Aorta (tissue), 5 donors: ENCODE measurements around the gene TNFAIP8L2. TPM values are rescaled to one million over a fixed set of nuclear protein-coding genes. Genes with fewer than 3 reads are reported as not detected.

Experiments
- ATAC-seq: fragments of 200-7000 bp; cut with Tn5 transposase; one replicate; pipeline ENCODE4 v1.9.1; 2022; ENCODE audit warnings: moderate library complexity; ENCODE audit not compliant: low FRiP score
- DNase-seq, 2 donors: peaks; one replicate each; pipeline ENCODE4 v3.0.0-alpha.2; 2020
- H3K27ac ChIP-seq, 2 donors: one replicate each; pipeline ENCODE4 v1.5.1; 2013; ENCODE audit warnings: low read length in 2 of 2, mild to moderate bottlenecking in 2 of 2, moderate library complexity in 2 of 2, control low read depth in 1 of 2, inconsistent platforms in 1 of 2, low read depth in 1 of 2
- H3K27me3 ChIP-seq, 2 donors: one replicate each; pipeline ENCODE4 v1.6.1; 2013; ENCODE audit warnings: control low read depth in 1 of 2, low read length in 1 of 2, mild to moderate bottlenecking in 1 of 2, moderate library complexity in 1 of 2; ENCODE audit not compliant: insufficient read depth in 2 of 2, control insufficient read depth in 1 of 2
- H3K36me3 ChIP-seq, 2 donors: one replicate each; pipeline ENCODE4 v1.6.1; 2013; ENCODE audit warnings: control low read depth in 1 of 2, low read length in 1 of 2, mild to moderate bottlenecking in 1 of 2; ENCODE audit not compliant: insufficient read depth in 2 of 2, control insufficient read depth in 1 of 2
- H3K4me1 ChIP-seq, 2 donors: one replicate each; pipeline ENCODE4 v1.6.1; 2013; ENCODE audit warnings: low read length in 2 of 2, control low read depth in 1 of 2, mild to moderate bottlenecking in 1 of 2, moderate library complexity in 1 of 2; ENCODE audit not compliant: insufficient read depth in 2 of 2, control insufficient read depth in 1 of 2
- H3K4me3 ChIP-seq, 2 donors: one replicate each; pipeline ENCODE4 v1.5.1; 2013; ENCODE audit warnings: low read length in 2 of 2, control low read depth in 1 of 2, mild to moderate bottlenecking in 1 of 2
- H3K9me3 ChIP-seq: one replicate; pipeline ENCODE4 v1.6.1; 2013; ENCODE audit warnings: mild to moderate bottlenecking, low read length; ENCODE audit not compliant: control insufficient read depth
- WGBS, 2 donors: extraction: QIAGEN DNeasy Blood & Tissue Kit; methylation state at CpG; one replicate each; pipeline ENCODE4 v1.1.7; 2013; 5-methylcytosine and 5-hydroxymethylcytosine counted together
- intact Hi-C, 2 donors: fragments of 100-400 bp; cut with DNase I; formaldehyde crosslinking; loops; one replicate each; pipeline versions ENCODE4 v1.14.2 to v1.15.0; 2022
- polyA plus RNA-seq, 2 donors: library from polyadenylated mRNA; stranded (reverse); fragments of 200-250 nt; gene quantifications; one replicate each; pipeline ENCODE4 v1.2.3, GENCODE V29; 2013
- total RNA-seq, 2 donors: library from RNA; stranded (reverse); fragmentation: NEBNext Ultra II Directional; extraction: Animal tissue kit (Norgen Biotek cat#: 25700); gene quantifications; one replicate each; pipeline ENCODE4 v1.2.1, GENCODE V29; 2021
- donor health status: healthy with polysubstance abuse.
- donor health status: Bipolar disorder and iron deficiency.
- donor health status: DM: no; HTN: no; CAD: no.
- donor health status: DM: no; HTN: no; CAD: no.
- donor health status: DM: yes; HTN: yes; CAD: no.

TNFAIP8L2 gene
- total and polyA plus RNA-seq, 4 donors = 4.1 to 7.1 (median 4.1) TPM

DNA sequence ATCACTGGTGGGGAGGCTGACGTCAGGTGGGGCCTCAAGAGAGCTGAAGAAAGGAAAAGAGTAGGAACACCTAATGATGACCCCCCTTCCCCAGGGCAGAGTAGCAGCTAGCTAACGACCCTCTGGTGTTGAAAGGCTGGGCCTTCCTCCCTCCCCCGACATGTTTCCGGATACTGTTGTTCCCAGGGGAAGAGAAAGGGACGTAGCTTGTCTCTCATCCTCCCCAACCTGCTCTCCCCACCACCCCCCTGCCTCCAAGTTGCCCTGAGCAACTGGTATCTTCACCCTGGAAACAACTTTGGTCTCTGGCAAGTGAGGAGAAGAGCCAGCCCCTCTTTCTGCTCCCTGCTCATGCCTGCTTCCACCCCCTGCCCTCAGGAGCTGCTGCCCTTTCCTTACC lies 12.5 kb upstream of the TNFAIP8L2 start:
- no peak for ATAC-seq
- no peaks in the 10 kb centered on the region for H3K36me3 ChIP-seq

DNA sequence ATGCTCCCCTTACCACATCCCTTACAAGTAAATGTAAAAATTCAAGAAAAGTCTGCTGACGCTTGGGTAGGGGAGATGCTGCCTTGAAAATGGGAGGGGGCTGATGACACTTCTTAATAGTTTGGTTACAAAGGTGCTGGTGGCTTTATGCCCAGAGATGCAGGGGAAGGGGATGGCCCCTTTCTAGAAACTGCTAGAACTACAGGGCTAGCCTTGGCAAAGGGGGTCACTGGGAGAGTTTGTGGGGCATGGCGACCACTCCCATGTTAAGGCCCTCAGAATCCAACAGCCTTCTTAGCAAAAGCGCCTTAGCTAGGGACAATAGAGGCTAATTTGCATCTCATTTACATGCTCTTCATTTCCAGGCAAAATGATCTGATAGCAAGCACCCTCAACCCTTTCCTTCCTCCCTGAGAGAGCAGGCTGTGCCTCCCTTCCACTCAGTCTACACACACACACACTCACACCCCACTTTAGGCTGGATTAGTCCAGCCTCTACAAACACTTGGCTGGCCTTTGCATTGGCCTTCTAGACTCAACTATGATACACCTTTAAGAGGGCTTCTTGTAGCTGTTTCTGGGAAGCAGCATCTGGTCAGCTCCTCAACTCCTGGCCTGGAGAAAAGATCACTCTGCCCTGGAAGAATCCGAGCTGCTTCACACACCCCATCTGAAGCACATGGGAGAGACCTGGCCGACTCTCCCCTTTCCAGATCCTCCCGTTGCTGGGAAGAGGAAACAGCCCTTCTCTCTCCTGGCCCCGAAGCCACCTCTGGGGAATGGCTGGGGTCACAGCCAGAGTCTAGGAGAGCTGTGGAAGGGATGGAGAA lies 11.8 kb upstream of the TNFAIP8L2 start:
- ATAC-seq = no peak
- Histone ChIP-seq H3K4me1 (no peaks in the 10 kb centered on the region), H3K4me3 (peak overlapping the region in 1 of 2 donors; percentile 68), H3K27ac (no peak overlapping the region), H3K27me3 (no peaks in the 10 kb centered on the region), H3K36me3 (no peaks in the 10 kb centered on the region), H3K9me3 (no peaks in the 10 kb centered on the region)
- intact Hi-C loops = no loop called here
- 45 to 50% methylated on average over 7 of the region's 7 CpGs for WGBS, 2 donors
- DNase-seq = peak in 1 of 2 donors; percentile 72

More for the DNA sequence above, 12.5 kb upstream of the TNFAIP8L2 start:
- no peaks in the 10 kb centered on the region for H3K9me3 ChIP-seq
- H3K27ac ChIP-seq = no peak overlapping the region
- no peaks in the 10 kb centered on the region for H3K4me1 ChIP-seq
- no peak overlapping the region for H3K4me3 ChIP-seq
- intact Hi-C loops = no loop called here
- no peaks in the 10 kb centered on the region for H3K27me3 ChIP-seq
- WGBS, 2 donors = 63% methylated on average over 4 to 5 of the region's 5 CpGs
- peak in 1 of 2 donors; percentile 38 for DNase-seq

DNA sequence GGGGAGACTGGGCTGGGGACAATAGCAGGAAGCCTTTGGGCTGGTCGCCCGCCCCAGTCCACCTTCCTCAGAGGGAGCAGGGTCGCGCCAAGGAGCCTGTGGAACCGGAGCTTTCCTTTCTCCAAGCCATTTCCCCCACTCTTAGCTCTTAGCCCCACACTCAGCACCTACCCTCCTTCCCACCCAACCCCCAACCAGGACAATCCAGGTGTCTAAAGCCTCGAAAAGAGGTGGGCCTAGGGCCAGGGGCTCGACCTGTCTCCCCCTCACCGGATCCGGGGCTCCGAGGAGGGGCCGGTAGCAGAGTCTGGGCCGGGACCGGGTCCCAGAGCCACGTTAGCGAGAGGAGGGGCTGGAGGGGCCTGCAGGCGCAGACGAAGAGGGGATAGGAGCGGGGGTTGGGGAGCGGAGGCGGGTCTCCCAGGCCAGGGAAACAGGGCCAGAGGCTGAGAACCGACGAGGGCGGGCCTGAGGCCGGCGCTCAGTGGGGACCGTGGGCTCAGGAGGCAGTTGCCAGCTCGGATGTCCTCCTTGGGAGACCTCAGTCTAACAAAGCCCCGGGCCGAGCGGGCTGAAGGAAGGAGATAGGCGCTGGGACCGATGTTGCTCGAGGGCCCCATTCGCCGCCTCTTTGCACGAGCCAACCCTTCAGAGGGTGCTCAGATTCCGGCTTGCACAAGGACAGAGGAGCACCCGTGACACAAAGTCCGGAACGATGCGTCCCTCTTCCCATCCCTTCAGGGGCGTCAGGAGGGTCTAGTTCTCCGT lies 11.0 kb upstream of the TNFAIP8L2 start:
- no peaks in the 10 kb centered on the region for H3K4me1 ChIP-seq
- H3K9me3 ChIP-seq = no peaks in the 10 kb centered on the region
- no peaks in the 10 kb centered on the region for H3K27me3 ChIP-seq
- intact Hi-C loops = no loop called here
- WGBS, 2 donors = 6 to 10% methylated on average over 39 to 43 of the region's 43 CpGs
- H3K27ac ChIP-seq = no peak overlapping the region
- peak overlapping the region; percentile 68 to 77 for H3K4me3 ChIP-seq
- no peaks in the 10 kb centered on the region for H3K36me3 ChIP-seq
- peak; percentile 59 to 79 for DNase-seq
- ATAC-seq = peak; percentile 13

DNA sequence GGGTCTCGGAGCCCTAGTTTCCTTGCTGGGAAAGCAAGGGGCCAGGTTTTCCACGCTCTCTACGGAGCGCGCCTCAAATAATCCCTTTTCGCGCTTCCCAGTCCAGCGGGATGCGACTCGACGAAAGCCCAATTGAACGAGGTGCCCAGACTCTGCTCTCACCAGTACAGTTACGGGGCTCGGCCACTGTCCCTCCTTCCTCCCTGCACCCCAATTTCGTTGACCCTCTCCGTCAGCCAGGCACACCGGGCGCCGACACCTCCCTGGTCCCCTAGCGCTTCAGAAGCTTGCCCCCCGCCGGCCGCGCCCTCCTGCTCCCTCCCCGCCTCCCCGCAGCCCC lies 10.4 kb upstream of the TNFAIP8L2 start:
- Histone ChIP-seq H3K4me1 (no peaks in the 10 kb centered on the region), H3K9me3 (no peaks in the 10 kb centered on the region), H3K27ac (no peak overlapping the region), H3K4me3 (peak overlapping the region; percentile 68 to 77), H3K36me3 (no peaks in the 10 kb centered on the region), H3K27me3 (no peaks in the 10 kb centered on the region)
- 0 to 1% methylated on average over 26 of the region's 26 CpGs for WGBS, 2 donors
- intact Hi-C loops = no loop called here
- ATAC-seq (peak; percentile 47), DNase-seq (no peak)

DNA sequence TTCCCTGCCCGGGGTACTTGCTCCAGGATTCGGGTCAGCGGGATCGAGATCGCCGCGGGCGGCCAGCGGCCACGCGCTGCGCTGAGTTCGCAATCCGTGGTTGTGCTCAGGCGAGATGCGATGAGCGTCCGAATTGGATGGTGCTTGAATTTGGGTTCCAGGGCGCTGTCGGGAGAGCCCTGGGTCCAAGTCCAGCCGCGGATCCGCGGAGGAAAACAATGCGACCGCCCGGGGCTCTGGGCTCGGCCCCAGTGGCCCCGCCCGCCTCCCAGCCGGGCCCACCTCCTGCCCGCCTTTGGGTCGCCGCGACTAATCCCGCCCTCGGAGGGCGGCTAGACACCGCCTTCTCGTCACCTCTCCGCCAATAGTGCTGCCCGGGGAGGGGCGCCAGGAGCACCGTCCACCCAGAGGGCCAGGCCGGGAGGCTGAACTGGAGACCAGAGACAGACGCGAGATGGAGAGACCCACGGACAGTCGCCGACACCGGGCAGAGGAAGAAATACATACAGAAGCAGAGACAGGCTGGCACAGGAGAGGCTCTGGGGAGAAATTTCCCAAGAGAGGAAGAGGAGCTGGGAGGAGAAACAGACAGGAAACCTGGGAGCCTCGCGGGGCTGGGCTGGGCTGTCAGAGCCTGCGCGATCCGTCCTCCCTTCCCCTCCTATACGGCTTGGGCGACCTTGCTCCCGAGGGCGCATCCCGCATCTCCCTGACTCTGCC lies 9.9 kb upstream of the TNFAIP8L2 start, which contains the start of gene SEMA6C:
SEMA6C (minus strand) TSS at position 220 of the 720 bp plus-strand sequence. CDS start 4,010 bp downstream, outside the sequence.
- Histone ChIP-seq H3K4me1 (no peaks in the 10 kb centered on the region), H3K36me3 (no peaks in the 10 kb centered on the region), H3K27me3 (no peaks in the 10 kb centered on the region), H3K4me3 (peak within 1 kb of the TSS; percentile 68 to 77), H3K9me3 (no peaks in the 10 kb centered on the region), H3K27ac (peak within 1 kb of the TSS in 1 of 2 donors; percentile 18)
- DNase-seq (peak; percentile 97 to 98), ATAC-seq (peak; percentile 99)
- intact Hi-C loops = no loop called here
- WGBS, 2 donors = 0% methylated on average over 60 to 61 of the region's 61 CpGs

DNA sequence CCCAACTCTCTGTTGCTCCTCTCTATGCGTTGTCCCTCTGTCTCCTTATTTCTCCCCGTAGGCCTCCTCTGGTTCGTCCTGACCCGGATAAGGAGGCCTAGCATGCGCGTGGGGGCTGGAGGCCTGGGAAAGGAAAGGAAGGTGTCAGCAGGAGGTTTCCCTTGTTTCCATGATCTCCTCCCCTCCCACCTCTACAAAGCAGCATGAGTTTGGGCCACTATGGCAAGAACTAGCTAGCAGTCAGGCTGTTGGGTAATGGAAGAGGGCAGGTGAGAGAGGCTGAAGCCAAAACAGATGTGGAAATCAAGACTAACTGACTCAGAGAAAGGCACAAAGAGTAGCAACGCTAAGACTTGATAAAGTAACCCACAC lies 9.3 kb upstream of the TNFAIP8L2 start:
- 9 to 14% methylated on average over 7 of the region's 7 CpGs for WGBS, 2 donors
- no peaks in the 10 kb centered on the region for H3K27me3 ChIP-seq
- no peaks in the 10 kb centered on the region for H3K9me3 ChIP-seq
- H3K27ac ChIP-seq = peak overlapping the region in 1 of 2 donors; percentile 18
- ATAC-seq = no peak
- intact Hi-C loops = no loop called here
- H3K36me3 ChIP-seq = no peaks in the 10 kb centered on the region
- peak overlapping the region; percentile 24 to 40 for H3K4me3 ChIP-seq
- DNase-seq = no peak
- H3K4me1 ChIP-seq = no peaks in the 10 kb centered on the region

DNA sequence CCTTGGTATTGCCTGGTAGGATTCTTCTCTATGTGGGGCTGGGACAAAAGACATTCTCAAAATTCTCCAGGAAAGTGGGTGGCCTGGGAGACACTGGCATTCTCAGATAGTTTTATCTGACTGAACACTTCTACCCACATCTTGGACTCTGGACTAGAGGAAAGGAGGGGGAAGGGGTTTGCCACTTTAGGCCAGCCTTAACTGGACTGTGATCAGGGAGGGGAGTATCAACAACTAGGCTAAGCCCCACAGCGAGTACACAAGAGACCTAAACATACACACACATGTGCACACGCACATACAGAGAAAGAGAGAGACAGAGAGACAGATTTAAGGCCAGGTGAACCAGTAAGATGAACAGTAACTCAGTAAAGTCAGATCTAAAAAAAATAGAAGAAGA lies 8.8 kb upstream of the TNFAIP8L2 start:
- Histone ChIP-seq H3K4me3 (no peak overlapping the region), H3K9me3 (no peaks in the 10 kb centered on the region), H3K36me3 (no peaks in the 10 kb centered on the region), H3K27me3 (no peaks in the 10 kb centered on the region), H3K27ac (no peak overlapping the region), H3K4me1 (no peaks in the 10 kb centered on the region)
- ATAC-seq (no peak), DNase-seq (no peak)
- 93 to 98% methylated on average over 2 of the region's 2 CpGs for WGBS, 2 donors
- intact Hi-C loops = no loop called here

DNA sequence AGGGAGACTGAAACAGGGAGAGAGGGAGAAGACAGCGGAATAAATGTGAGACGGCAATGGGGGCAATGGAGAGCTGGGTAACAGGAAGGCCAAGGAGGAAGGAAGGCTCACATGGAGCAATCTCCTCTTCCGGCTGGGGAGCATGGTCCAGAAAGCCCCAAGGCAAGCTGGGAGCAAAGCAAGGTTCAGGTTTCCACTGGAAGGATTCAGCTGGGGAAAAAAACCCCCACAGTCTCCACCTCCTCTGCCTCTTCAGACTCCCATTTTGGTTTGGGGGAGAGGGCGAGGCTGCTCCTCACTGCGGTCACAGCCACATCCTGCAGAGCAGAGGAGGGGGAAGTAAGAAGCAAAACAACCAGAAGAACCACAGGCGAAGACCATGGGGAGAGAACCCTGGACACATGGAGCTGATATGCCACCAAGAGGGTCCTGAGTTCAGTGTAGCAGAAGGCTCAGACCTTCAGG lies 650 bp downstream of the TNFAIP8L2 start:
- intact Hi-C loops = loop anchor here (2.0 to 5.0 kb wide), 3 partner anchors 58 to 132 kb away; no protein-coding TSS in a partner anchor
- ATAC-seq = no peak
- no peak overlapping the region for H3K4me3 ChIP-seq
- 88 to 89% methylated on average over 6 of the region's 6 CpGs for WGBS, 2 donors
- peak; percentile 50 to 58 for DNase-seq
- no peaks in the 10 kb centered on the region for H3K4me1 ChIP-seq
- peaks cover 0 to 1% of the 10 kb centered on the region in 2 donors for H3K36me3 ChIP-seq
- no peaks in the 10 kb centered on the region for H3K9me3 ChIP-seq
- H3K27ac ChIP-seq = no peak overlapping the region
- H3K27me3 ChIP-seq = no peaks in the 10 kb centered on the region
